Fibroblast of peridontal ligament (primary cell): Measurements from ENCODE around the gene LCE1A.

ENCODE experiments used
- DNase-seq: peaks from one replicate; pipeline ENCODE4 v3.0.0-alpha.2; 2010; ENCODE audit errors: extremely low read depth

Gene LCE1A

GRCh38 chr1:152827173-152827572 is at the start of gene LCE1A:
Gene LCE1A (plus strand): TSS chr1:152827473. CDS start chr1:152827473, 0 bp downstream.
- no peak for DNase-seq

- DNase-seq, result no peak
These were observed 49.6 kb upstream of the LCE1A start for GRCh38 chr1:152777510-152778137.

GRCh38 chr1:152783095-152783494 is 44.2 kb upstream of the LCE1A start:
- no peak for DNase-seq

GRCh38 chr1:152786077-152786476 is 41.2 kb upstream of the LCE1A start, which contains the start of gene LCE1E:
Gene LCE1E (plus strand): TSS chr1:152786257. CDS start chr1:152787300, 1,043 bp downstream.
- no peak for DNase-seq

- DNase-seq, result no peak
These were observed 31.6 kb upstream of the LCE1A start for GRCh38 chr1:152795686-152796085.

- no peak for DNase-seq
These were observed 30.9 kb upstream of the LCE1A start, which contains the start of gene LCE1D for GRCh38 chr1:152796421-152796820. Gene LCE1D (plus strand): TSS chr1:152796721. CDS start chr1:152797795, 1,074 bp downstream.

- no peak for DNase-seq
These were observed 25.9 kb upstream of the LCE1A start for GRCh38 chr1:152801333-152801732.

- no peak for DNase-seq
These were observed 20.7 kb upstream of the LCE1A start, which contains the start of gene LCE1C for GRCh38 chr1:152806576-152806975. Gene LCE1C (minus strand): TSS chr1:152806651. CDS start chr1:152805478, 1,173 bp downstream.

- DNase-seq, result no peak
These were observed 16.2 kb upstream of the LCE1A start for GRCh38 chr1:152811050-152811449.

GRCh38 chr1:152811671-152812070 is 15.6 kb upstream of the LCE1A start, which contains the start of gene LCE1B:
Gene LCE1B (plus strand): TSS chr1:152811971. CDS start chr1:152812447, 476 bp downstream.
- no peak for DNase-seq

GRCh38 chr1:152817309-152817708 is 10.0 kb upstream of the LCE1A start:
- DNase-seq, result no peak

GRCh38 chr1:152823294-152823693 is 4.0 kb upstream of the LCE1A start:
- DNase-seq, result no peak

- no peak for DNase-seq
These were observed 2.3 kb upstream of the LCE1A start for GRCh38 chr1:152824964-152825363.

- DNase-seq, result peak; percentile 41
These were observed 9.6 kb downstream of the LCE1A start for GRCh38 chr1:152836870-152837269.

- no peak for DNase-seq
These were observed 15.3 kb downstream of the LCE1A start, which contains the start of gene LCE6A for GRCh38 chr1:152842556-152842955. Gene LCE6A (plus strand): TSS chr1:152842856. CDS start chr1:152843521, 665 bp downstream.

GRCh38 chr1:152855661-152856060 is 28.4 kb downstream of the LCE1A start:
- peak; percentile 16 for DNase-seq

- no peak for DNase-seq
These were observed 30.8 kb downstream of the LCE1A start for GRCh38 chr1:152858062-152858461.

- no peak for DNase-seq
These were observed 32.4 kb downstream of the LCE1A start, which contains the start of gene LCE7A for GRCh38 chr1:152859696-152860095. Gene LCE7A (plus strand): TSS chr1:152859996. CDS start chr1:152860698, 702 bp downstream.

GRCh38 chr1:152860129-152860528 is 32.9 kb downstream of the LCE1A start:
- DNase-seq, result no peak

GRCh38 chr1:152861374-152861773 is 34.1 kb downstream of the LCE1A start:
- DNase-seq, result no peak

GRCh38 chr1:152864443-152864842 is 37.2 kb downstream of the LCE1A start:
- no peak for DNase-seq

- no peak for DNase-seq
These were observed 39.0 kb downstream of the LCE1A start for GRCh38 chr1:152866321-152866720.

- DNase-seq, result peak; percentile 82
These were observed 42.6 kb downstream of the LCE1A start for GRCh38 chr1:152869808-152870419.
